ENCODE measurements around the gene MGRN1.
"Not testable (repeated sequence)": the region's sequence is repeated elsewhere in the genome, so short reads cannot be mapped to it uniquely, and the experiment has no call there.

MGRN1 gene

DNA sequence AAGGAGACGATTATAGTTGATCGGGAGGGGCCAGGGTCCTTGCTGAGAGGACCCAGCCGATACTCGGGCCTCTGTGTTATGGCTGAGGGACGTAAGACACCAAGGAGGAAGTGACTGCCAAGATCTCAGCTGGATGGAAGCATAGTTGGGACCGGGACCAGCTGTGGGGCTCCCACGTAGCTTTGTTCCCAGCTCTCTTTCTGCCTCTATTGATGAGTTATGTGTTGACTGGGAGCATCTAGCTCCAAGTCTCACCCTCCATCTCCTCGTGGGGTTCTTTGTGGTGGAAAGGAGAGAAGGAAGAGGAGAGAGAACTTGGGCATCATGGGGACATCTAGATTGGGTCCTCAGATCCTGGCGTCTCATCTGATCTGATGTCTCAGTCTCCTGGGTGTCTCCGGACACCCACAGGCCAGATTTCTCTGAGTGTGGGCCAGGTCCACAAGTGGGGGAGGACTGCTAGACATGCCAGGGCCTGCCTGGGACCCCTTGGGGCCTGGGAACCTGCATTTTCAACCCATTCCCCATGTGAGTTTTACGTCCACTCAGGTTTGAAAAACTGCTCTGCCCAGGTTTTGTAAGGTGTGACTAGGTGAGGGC, 1.0 kb downstream of the MGRN1 start:
- no peak for FAIRE-seq

DNA sequence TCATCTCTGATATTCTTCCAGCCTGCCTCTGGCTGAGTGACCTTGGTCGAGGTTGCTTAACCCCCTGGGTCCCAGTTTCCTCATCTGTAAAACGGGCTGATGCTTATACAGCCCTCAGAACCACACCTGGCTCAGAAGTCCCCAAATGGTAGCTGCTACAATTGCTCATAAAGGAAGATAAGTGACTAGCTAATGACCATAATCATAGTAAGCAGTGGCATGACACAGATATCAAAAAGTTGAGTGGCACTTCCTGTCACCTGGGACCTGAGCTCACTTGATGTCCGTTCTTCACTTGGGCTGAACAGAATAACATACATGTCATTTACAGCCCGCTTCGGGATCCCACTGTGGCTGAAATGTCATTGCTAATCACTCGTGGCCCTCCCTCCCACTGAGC, 1.8 kb downstream of the MGRN1 start:
- no peak for FAIRE-seq

DNA sequence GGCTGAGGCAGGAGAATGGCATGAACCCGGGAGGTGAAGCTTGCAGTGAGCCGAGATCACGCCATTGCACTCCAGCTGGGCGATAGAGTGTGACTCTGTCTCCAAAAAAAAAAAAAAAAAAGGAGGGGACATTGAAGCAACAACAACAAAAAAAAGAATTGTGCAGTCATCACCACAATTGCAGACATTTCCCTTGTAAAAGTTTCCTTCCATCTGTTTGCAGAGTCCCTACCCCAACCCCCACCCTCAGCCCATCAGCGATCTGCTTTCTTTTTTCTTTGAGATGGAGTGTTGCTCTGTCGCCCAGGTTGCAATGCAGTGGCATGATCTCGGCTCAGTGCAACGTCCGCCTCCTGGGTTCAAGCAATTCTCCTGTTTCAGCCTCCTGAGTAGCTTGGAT, 3.7 kb downstream of the MGRN1 start:
- FAIRE-seq, result no peak

DNA sequence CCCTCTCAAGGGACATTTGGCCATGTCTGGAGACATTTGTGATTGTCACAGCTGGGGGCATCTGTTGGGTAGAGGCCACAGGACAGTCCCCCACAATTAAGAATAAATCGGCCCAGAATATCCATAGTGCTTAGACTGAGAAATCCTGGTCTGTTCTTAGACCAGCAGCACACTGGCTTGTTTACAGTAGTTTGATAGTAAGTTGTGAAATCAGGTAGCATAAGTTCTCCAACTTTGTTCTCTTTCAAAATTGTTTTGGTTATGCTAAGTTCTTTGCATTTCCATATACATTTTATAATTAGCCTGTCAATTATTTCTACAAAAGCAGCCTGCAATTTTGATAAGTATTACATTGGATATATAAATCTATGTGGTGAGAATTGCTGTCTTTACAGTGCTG, 6.8 kb downstream of the MGRN1 start:
- no peak for FAIRE-seq

DNA sequence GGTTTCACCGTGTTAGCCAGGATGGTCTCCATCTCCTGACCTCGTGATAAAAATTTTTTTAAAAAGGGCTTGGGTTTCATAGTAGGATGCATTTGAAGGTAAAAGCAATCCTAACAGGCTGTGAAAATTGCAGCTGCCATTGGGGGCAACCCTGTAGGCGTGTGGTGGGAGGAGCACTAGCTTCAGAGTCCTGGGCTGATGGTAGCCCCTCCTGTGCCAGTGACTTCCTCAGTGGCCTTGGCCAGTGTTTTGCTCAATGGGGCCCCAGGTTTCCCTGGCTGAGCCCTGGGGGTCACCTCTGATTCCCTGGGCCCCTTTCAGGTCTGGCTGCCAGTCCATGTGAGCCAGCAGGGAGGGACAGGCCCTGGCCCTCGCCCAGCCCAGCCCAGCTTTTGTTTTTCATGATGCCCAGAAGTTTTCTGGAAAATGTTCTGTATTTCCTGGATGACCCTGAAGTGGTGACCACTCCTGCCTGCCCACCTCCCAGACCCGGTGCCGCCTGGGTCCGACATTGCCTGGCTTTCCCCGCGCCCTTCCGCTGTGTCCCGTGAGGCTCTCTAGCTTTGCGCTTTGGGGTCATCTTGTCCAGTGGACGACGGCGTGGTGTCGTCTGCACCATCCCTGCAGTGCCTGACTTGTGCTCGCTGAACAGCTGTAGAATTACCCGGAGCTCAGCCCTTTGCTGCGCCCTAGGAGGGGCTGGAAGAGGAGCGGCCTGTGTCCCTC, 9.4 kb downstream of the MGRN1 start:
- no peak for FAIRE-seq

DNA sequence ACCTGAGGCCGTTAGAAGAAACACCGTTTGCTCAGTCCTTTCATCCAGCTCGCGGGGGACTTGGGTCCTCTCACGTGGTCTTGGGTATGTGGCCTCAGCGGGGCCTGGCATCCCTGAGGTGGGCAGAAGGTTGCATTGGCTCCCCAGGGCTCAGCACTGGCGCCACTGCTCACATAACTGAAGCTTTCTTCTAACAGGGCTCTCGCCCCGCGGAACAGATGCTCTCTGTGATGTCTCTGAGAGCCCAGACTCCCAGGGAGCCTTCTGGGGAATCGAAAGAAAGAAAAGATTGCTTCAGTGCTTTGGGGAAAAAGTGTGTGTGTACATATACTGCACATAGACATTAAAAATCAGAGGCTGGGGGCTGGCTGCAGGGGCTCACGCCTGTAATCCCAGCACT, 10.1 kb downstream of the MGRN1 start:
- no peak for FAIRE-seq

DNA sequence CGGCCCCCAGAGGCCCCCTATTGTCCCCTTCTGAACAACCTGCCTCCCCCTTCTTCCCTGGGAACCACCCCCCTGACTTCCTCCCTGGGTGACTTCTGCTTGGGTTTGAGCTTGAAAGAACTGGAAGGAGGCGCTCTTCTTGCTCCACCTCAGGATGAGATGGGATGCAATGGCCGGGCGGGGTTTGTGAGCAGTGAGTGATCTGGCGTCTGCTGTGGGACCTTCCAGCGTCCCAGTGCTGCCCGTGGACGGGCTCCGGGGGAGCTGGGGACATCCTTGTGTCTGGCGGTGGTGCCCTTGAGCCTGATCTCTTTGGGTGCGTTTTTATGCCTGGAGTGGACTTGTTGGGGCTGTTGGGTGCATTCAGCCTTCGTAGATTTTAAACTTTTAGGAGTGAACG, 11.6 kb downstream of the MGRN1 start:
- no peak for FAIRE-seq

DNA sequence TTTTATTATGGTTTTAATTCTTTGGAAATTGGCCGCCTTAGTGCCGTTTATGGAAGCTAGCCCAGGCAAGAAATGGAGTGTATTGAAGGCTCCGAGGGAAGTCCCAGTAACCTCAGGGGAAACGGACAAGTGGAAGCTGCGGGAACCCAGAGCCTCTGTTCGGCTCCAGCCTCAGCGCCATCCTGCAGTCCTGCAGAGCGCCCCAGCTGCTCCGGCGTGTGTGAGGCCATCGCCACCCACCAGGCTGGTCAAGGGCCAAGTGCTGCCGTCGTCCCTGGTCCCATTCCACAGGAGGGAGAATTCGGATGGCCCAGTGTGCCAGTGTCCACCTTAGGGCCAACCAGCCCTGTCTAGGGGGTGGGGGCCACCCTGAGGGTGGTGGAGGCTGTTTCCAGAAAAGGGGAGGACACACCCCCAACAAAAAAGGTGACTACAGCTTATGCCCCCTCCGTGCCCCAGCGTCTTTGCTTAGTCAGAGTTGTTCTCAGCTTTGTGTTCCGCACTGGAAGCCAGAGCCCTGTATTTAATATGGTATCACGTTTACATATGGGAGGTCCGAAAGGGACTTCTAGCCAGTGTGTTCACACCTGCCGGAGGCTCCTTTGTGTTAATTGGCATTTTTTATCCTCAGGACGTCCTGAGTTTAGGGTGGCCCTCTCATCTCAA, 13.0 kb downstream of the MGRN1 start:
- no peak for FAIRE-seq

DNA sequence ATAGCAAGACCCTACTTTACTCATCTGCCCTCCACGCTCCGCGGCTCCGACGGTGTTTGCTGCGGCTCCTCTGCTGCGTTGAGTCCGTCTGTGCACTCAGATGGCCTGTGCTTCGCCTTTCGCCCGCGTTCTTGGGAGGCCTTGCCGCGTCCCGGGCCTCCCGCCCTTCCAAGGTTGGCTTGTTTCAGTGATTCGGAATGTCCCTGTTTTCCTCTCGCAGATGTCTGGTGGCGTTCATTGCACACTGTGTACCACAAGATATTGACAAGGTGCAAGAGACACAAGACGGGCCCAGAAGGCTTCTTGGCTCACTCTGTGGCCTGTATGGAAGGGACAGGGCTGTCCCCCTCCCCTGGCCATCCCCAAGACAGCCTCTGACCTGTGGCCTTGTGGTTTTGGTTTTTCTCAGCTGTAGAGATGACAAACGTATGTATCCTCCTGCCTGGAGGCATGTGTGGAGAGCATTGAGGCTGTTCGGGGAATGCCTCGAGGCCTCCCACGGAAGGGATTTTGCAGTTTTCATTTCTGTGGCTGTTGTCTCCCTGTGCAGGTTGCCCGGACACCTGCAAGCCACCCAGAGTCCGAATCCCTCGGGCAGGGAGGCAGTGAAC, 15.4 kb downstream of the MGRN1 start:
- FAIRE-seq, result no peak

DNA sequence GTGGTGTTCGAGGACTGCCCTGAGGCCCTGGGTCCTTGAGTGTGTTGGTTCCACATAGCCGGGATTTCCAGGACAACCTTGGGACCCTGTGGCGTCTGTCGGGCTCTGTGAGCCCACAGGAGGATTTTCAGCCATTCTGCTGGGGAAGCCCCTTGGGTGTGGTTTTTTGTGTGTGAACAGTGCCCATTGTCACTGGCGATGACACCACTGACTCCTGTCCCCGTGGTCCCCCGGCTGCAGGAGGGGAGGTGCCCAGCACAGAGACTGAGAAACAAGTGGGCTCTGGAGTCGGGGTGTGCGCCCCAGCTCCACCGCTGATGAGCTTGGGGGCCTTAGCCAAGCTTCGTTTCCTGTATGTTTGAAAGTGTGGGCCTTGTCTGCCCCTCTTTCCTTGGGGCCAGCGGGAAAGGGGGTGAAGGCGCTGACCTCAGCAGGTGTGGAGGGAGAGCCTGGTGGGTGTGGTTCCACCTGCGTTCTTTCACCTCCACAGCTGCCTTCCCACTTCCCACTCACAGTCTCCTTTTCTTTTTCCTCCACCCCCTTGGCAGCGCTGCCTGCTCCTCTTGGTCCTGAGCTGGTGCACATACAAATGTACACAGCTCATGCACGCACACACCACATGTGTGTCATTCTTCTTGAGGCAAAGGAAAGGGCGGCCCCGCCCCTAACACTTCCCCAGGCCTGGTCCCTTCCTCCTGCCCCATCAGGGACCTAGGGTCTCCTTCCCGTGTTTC, 16.1 kb downstream of the MGRN1 start:
- FAIRE-seq, result no peak

DNA sequence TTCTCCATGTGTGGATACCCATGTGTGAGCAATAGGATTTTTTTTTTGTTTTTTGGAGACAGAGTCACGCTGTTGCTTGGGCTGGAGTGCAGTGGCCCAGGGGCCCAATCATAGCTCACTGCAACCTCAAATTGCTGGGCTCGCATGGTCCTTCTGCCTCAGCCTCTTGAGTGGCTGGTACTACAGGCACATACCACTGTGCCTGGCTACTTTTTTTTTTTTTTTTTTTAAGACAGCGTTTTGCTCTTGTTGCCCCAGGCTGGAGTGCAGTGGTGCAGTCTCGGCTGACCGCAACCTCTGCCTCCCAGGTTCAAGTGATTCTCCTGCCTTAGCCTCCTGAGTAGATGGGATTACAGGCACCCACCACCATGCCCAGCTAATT, 16.7 kb downstream of the MGRN1 start:
- no peak for FAIRE-seq

DNA sequence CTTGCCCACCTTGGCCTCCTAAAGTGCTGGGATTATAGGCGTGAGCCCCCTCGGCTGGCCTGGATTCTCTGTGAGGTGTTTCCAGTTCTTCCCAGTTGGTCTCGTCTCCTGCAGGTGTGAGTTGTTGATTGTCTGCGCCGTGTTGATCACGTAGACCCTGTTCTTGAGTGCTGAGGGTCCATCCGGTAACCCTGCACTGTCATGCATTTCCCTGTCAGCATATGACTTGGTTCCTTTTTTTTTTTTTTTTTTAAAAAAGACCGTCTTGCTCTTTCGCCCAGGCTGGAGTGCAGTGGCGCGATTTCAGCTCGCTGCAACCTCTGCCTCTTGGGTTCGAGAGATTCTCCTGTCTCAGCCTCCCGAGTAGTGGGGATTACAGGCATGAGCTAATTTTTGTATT, 17.3 kb downstream of the MGRN1 start:
- FAIRE-seq, result no peak

DNA sequence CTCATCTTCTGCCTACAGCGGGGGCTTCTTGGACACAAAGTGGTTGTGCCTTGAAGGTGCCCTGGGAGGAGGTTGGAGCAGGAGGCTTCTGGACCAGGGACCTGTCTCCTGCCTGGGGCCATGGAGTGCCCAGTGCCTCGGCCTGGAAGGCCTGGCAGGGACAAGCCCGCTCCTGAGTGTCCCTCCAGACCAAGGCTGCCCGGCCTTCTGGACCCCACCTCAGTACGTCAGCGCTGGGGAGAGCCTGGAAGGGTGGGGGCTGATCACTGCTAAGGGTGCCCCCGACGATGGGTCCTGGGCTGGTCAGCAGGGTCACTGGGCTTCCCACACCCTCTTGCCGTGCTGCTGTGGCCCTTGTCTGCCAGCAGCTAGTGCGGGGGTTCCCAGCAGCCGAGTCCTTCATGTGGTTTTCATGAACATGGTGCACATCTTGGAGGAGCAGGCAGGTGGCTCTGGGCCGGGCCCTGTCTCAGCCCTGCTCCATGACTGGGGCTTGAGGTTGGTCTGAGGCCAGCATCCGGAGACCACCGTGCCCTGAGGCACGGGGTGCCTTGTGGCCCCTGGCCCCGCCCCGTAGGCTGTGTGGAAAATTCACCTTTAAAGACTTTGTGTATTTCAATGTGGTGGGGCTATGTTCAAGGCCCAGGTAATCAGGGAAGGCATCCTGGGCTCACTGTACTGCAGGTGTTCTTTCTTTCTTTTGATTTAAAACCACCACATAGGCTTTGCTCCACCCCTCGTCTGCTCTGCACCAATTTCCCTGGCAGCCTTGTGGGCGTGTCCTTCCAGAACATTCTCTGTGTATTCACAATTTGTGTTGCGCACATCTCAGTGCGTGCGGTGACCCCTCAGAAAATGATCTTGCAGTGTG, 22.4 kb downstream of the MGRN1 start:
- no peak for FAIRE-seq

DNA sequence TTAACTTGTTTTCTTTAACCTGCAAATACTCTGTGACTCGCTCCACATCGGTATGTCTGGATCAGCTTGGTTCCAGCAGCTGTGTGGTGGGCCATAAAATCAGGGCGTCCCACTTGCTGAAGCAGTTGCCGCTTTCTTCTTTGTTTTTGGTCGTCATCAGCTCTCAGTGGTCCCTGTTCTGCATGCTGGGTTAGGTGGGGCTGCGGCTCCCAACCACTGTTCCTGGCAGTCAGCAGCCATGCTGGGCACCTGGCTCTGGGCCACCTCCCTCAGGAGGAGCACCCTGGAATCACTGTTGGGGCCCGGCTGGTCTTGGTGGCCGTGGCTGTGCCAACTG, 23.0 kb downstream of the MGRN1 start:
- FAIRE-seq, result no peak

DNA sequence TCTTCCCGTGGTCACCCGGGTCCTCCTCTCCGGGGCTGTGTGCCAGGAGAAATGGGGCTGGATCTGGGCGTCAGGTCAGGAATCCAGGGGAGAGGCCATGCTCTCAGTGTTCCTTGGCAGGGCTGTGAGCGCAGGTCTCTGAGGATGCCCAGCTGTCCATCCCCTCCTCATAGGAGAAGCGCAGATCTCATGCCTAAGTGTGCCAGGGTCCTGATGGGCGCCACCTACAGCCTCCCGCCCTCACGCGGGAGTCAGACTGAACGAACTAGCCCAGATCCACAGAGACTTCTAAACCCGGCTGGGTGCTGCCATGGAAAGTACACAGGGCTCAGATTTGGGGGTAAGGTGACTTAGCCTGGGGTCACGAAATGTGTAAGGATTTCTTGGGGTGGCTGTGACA, 24.3 kb downstream of the MGRN1 start:
- no peak for FAIRE-seq

DNA sequence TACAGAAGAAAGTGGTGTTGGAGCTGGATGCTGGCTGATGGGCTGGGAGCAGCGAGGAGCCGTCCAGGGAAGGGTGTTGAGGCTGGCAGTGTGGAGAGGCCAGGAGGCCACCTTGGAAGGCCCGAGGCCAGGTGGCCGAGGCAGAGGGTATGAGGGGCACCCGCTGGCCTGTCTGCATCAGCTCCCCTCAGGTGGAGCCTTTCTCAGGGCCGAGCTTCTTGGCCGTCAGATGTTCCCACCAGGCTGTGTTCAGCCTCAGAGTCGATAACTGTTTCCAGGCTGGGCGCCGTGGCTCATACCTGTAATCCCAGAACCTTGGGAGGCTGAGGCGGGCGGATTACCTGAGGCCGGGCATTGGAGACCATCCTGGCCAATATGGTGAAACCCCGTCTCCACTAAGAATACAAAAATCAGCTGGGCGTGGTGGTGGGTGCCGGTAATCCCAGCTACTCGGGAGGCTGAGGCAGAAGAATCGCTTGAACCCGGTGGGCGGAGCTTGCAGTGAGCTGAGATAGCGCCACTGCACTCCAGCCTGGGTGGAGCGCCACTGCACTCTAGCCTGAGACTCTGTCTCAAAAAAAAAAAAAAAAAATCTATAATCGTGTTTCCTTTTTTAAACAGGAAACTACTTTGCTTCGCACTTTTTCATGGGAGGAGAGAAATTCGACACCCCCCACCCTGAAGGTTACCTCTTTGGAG, 25.3 kb downstream of the MGRN1 start:
- FAIRE-seq, result no peak

DNA sequence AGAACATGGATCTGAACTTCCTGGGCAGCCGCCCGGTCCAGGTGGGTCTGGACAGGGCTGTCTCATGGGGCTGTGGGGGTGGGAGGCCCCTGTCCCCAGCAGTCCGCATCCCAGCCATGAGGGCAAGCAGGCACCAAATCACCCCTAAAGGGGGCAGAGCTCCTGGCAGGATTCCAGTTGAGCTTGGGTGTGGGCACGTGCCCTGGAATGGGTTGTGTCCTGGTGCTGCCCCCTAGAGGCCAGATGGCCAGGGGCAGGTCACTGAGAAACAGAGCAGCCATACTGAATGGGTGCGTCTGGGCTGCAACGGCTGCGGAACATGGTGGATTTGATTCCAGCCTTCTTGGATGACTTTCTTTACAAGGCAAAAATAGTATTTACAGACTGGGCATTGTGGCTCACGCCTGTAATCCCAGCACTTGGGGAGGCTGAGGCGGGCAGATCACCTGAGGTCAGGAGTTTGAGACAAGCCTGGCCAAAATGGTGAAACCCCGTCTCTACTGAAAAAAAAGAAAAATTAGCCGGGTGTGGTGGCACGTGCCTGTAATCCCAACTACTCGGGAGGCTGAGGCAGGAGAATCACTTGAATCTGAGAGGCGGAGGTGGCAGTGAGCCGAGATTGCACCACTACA, 25.9 kb downstream of the MGRN1 start:
- not testable (repeated sequence) for FAIRE-seq

DNA sequence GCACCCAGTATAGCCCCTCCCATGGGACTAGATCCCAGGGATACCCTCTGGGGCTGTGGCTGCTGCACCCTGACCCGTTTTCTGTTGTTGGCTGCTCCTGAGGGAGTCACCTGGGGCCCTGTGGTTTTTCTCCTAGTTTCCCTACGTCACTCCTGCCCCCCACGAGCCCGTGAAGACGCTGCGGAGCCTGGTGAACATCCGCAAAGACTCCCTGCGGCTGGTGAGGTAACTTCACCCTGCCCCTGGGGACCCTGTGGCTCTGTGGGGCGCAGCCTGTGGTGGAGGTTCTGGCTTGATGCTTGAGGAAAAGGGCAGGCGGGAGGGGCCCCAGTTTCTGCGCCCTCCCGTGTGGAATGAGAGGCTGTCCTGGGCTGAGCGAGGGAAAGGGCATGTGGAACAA, 27.2 kb downstream of the MGRN1 start:
- no peak for FAIRE-seq

DNA sequence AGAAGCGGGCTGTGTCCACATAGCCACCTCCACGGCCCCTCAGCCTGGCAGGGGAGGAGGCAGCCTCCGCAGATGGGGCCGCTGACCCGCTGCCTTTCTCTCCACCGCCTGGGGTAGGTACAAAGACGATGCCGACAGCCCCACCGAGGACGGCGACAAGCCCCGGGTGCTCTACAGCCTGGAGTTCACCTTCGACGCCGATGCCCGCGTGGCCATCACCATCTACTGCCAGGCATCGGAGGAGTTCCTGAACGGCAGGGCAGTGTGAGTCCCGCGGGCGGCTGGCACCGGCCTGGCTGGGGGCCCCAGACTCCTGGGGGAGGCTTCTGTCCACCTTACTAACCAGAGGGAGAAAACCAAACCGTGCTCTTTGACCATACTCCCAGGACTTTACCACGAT, 27.9 kb downstream of the MGRN1 start:
- no peak for FAIRE-seq

DNA sequence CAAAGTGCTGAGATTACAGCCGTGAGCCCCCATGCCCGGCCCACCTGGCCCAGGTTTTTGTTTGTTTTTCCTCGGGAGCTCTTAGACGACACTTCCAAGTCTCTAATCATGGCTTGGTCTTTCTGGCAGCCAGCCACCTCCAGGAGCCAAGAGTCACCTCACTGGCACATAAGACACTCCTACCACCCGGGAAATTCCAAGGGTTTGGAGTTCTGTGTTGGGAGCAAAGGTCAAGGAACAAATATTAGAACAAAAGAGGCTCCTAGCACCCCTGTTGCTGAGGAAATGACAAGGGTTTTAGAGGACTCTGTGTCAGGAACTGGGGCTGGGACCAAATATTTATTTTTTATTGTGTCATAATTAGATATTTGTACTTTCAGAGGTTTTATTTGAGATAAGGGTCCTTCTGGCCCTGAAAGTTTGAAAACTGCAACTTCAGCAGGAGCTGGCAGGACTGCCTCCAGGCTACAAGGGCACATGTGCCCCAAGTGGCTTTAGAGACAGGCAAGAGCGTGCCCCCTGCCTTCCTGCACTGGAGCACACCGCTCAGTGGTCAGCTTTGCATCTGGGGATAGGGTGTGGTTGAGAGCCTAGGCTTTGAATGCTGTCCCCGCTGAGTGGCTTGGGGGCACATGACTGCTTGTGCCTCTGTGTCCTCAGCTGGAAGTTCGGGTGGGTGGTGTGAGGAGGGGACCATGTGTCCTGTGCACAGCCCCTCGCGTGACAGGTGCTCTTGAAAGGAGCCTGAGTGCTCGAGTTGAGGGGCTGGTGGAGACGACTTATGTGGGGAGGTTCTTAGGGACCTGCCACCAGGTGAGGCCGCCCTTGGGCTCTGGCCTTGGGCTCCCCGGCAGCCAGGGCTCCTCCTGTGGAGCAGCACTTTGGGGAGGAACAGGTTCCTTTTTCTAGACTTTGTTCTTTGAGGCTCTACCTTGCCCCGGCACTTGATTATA, 29.7 kb downstream of the MGRN1 start:
- FAIRE-seq, result no peak
